Omental fat pad (tissue), 4 donors: ENCODE results near the gene RAMP3. TPM values are rescaled to one million over a fixed set of nuclear protein-coding genes. Genes with fewer than 3 reads are reported as not detected.
"Not testable (repeated sequence)": the region's sequence is repeated elsewhere in the genome, so short reads cannot be mapped to it uniquely, and the experiment has no call there.

Experiments used
- ATAC-seq: fragments of 150-250 bp; one replicate; pipeline ENCODE4 v1.9.1; 2016; ENCODE audit warnings: mild to moderate bottlenecking, moderate library complexity; ENCODE audit not compliant: low FRiP score
- DNase-seq: peaks from one replicate; pipeline ENCODE4 v3.0.0-alpha.2; 2019; ENCODE audit warnings: low spot score
- total RNA-seq, 4 donors: library from RNA; depleted of rRNA; stranded (reverse); fragments of >200 nt; gene quantifications; one replicate each; pipeline ENCODE4 v1.1.0, GENCODE V29; 2016
- TF ChIP-seq, protein P1 (sequence below), 3 donors: fragments of 450-650 bp; IDR thresholded peaks; one replicate each; pipeline ENCODE4 v1.5.1; 2016 to 2017; ENCODE audit warnings: antibody characterized with exemption in 3 of 3, mild to moderate bottlenecking in 3 of 3, moderate library complexity in 2 of 3

Gene RAMP3
- total RNA-seq, 4 donors from 2014 or later: 24.6 to 310 (median 124) TPM

DNA sequence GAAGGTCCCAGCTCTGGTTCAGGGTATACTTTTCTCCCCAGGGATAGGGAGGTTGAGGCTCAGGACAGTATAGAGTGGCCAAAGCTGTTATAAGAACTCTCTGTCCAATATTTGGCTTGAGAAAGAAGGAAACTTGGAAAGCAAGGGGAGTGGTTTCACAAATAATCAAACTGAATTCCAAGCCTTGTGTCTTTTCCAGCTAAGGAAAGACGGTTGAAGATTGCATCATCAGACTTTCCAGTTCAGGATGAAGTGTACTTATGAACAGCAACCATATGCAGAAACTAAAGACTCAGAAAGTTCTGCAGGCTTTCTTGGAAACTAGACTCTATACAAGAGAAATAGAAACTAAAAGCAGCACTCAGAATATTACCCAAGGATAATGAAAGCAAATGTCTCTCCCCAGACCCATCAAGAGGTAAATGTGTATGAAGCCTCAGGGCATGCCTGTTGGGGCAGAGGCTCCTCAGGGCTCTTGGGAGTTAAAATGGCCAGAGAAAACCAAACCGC is 46.4 kb downstream of the RAMP3 start:
- TF ChIP-seq, protein P1, sequence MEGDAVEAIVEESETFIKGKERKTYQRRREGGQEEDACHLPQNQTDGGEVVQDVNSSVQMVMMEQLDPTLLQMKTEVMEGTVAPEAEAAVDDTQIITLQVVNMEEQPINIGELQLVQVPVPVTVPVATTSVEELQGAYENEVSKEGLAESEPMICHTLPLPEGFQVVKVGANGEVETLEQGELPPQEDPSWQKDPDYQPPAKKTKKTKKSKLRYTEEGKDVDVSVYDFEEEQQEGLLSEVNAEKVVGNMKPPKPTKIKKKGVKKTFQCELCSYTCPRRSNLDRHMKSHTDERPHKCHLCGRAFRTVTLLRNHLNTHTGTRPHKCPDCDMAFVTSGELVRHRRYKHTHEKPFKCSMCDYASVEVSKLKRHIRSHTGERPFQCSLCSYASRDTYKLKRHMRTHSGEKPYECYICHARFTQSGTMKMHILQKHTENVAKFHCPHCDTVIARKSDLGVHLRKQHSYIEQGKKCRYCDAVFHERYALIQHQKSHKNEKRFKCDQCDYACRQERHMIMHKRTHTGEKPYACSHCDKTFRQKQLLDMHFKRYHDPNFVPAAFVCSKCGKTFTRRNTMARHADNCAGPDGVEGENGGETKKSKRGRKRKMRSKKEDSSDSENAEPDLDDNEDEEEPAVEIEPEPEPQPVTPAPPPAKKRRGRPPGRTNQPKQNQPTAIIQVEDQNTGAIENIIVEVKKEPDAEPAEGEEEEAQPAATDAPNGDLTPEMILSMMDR (IDR thresholded peaks at IDR 0.05): no peak
- DNase-seq: no peak
- peak; percentile 58 for ATAC-seq

DNA sequence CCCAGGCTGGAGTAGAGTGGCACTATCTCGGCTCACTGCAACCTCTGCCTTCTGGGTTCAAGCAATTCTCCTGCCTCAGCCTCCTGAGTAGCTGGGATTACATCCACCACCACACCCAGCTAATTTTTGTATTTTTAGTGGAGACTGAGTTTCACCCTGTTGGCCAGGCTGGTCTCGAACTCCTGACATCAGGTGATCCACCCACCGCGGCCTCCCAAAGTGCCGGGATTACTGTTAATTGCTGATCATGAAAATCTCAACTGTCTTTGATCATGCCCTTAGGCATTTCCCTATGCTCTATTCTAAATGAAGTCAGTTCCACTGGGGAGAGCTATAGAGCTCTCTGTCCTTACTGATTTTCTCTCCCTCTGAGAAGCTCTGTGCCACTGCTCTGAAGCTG is 48.7 kb downstream of the RAMP3 start:
- not testable (repeated sequence) for DNase-seq, ATAC-seq

DNA sequence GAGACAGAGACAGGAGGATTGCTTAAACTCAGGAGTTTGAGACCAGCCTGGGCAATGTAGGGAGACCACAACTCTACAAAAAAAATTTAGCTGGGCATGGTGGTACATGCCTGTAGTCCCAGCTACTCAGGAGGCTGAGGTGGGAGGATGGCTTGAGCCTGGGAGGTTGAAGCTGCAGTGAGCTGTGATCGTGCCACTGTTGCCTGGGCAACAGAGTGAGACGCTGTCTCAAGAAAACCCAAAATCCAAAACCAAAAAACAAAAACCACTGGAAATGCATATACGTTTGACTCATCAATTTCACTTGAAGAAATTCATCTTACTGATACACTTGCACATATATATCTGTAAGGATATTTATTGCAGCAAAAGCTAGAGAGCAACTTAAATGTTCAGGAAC is 52.3 kb downstream of the RAMP3 start:
- not testable (repeated sequence) for DNase-seq, ATAC-seq

DNA sequence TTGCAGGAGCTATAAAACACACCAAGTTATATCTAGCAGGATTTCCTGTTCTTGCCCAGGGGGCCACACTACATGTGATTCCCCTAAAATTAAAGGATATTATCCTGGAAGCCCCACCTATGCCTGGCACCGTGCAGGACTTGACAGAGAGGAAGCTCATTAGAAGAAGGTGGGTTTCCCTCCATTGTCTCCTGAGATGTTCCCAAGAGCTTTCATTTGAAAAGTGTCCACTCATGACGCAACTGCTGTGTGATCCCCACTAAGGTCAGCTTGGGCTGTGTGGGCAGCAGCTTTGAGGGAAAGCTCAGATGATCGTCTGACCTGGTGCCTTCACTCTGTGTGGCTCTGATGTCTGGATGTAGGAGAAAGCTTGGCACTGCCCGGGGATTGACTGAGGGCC is 53.5 kb downstream of the RAMP3 start:
- peak; percentile 51 for ATAC-seq
- no peak for DNase-seq
- TF ChIP-seq, protein P1 (IDR thresholded peaks at IDR 0.05): no peak

DNA sequence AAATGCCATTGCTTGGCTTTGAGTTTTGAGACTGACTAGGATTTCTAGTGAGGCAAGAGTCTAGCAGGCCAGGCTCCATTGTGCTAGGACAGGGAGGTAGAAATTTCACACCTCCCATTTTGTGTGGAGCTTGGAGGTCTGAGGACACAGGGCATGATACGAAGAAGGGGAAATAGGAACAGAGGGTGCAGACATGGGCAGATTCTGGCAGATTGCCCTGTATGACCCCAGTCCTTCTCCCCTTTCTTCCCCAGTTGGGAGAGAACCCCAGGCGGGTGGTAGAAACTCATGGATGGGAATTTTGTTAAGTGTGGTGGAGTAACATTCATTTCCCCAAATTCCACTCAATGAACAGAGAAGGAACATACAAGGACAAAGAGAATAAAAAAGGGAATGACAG is 54.4 kb downstream of the RAMP3 start:
- DNase-seq: no peak
- no peak for ATAC-seq

DNA sequence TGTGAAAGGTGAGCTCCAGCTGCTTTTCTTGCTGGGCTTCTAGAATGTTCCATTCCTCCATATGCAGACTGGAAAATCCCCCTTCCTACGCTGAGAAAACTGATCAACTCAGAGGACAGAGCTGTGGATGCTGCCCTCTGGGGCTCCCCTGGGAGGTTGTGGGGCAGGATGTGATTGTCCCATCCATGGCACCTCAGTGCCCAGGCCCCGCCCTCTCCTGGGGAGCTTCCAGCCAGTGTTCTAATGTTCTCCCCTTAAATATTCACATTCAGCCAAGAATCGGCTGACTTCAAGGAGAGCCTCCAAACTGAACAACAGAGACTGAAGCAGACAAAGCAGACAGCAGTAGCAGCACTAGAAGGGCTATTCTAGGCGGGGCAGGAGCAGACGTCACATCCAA is 55.0 kb downstream of the RAMP3 start:
- TF ChIP-seq, protein P1 (IDR thresholded peaks at IDR 0.05): no peak
- ATAC-seq (no peak), DNase-seq (no peak)

More for the DNA sequence above, 54.4 kb downstream of the RAMP3 start:
- TF ChIP-seq, protein P1 (IDR thresholded peaks at IDR 0.05): no peak

DNA sequence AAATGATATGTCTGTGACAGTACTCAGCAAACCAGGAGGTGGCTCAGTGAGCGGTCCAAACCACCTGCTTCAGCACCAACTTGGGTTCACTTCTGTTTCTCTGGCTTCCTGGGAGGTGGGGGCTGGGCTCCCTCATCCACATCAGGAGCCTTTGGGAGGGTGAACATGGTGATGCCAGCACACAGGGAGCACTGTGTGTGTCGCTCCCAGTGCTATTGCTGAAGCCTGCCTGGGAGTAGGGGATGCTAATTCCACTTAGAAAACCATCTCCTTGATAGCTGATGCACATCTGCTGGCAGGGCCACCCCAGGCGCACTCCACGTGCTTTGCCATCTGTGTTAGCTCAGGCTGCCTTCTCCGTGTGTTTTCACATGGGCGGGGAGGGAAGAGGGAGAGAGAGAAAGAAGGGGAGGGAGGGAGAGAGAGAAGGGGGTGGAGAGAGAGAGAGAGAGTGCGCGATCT is 58.0 kb downstream of the RAMP3 start:
- no peak for ATAC-seq
- DNase-seq: no peak
- TF ChIP-seq, protein P1 (IDR thresholded peaks at IDR 0.05): no peak

DNA sequence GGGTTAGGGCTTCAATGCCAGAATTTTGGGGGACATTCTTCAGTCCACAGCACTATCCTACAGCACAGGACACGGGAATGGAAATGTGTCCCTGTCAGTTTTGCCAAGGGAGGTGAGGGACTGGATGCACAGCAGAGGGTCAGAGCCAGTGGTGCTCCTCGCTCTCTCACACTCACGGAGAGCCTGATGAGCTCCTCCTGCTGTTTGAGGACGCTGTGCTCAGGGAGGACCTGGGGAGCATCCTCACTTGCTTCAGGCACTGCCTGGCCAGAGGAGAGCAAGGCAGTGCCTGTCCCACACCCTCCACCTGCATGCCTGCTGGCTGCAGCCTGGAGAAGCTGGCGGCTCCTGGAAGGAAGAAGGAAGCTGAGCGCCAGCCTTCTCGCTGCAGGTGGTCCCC is 58.6 kb downstream of the RAMP3 start:
- no peak for DNase-seq
- TF ChIP-seq, protein P1 (IDR thresholded peaks at IDR 0.05): no peak
- no peak for ATAC-seq
